Thymus (tissue), 11 donors: ENCODE data around the gene STRIT1. TPM values are rescaled to one million over a fixed set of nuclear protein-coding genes. Genes with fewer than 3 reads are reported as not detected.

Experiments used
- DNase-seq, 9 donors: peaks; one replicate each; pipeline ENCODE4 v3.0.0-alpha.2; 2013; ENCODE audit warnings: low spot score in 9 of 9, low read depth in 6 of 9, missing footprints in 1 of 9
- H3K27ac ChIP-seq, 2 donors: one replicate each; pipeline ENCODE4 v1.5.1; 2013; ENCODE audit warnings: control low read depth in 1 of 2, low read depth in 1 of 2, low read length in 1 of 2, mild to moderate bottlenecking in 1 of 2, moderate library complexity in 1 of 2
- H3K27me3 ChIP-seq, 2 donors: one replicate each; pipeline ENCODE4 v1.5.1; 2013; ENCODE audit warnings: low read length in 1 of 2; ENCODE audit not compliant: control insufficient read depth in 2 of 2, insufficient read depth in 1 of 2
- H3K36me3 ChIP-seq, 2 donors: one replicate each; pipeline ENCODE4 v1.5.1; 2013; ENCODE audit warnings: low read length in 1 of 2, mild to moderate bottlenecking in 1 of 2, moderate library complexity in 1 of 2; ENCODE audit not compliant: control insufficient read depth in 2 of 2, insufficient read depth in 2 of 2
- H3K4me1 ChIP-seq, 2 donors: one replicate each; pipeline ENCODE4 v1.5.1; 2013; ENCODE audit warnings: low read length in 2 of 2; ENCODE audit not compliant: control insufficient read depth in 2 of 2, insufficient read depth in 2 of 2
- H3K4me3 ChIP-seq, 2 donors: one replicate each; pipeline ENCODE4 v1.5.1; 2013; ENCODE audit warnings: low read length in 2 of 2, control low read depth in 1 of 2, mild to moderate bottlenecking in 1 of 2
- H3K9me3 ChIP-seq, 2 donors: one replicate each; pipeline ENCODE4 v1.5.1; 2013; ENCODE audit warnings: low read length in 1 of 2, mild to moderate bottlenecking in 1 of 2; ENCODE audit not compliant: control insufficient read depth in 2 of 2, insufficient read depth in 1 of 2
- WGBS: extraction: QIAGEN DNeasy Blood & Tissue Kit; methylation state at CpG from one replicate; pipeline ENCODE4 v1.1.7; 2013; 5-methylcytosine and 5-hydroxymethylcytosine counted together
- polyA plus RNA-seq: library from polyadenylated mRNA; stranded (reverse); fragments of 200-250 nt; gene quantifications from one replicate; pipeline ENCODE4 v1.2.3, GENCODE V29; 2013
- total RNA-seq: library from RNA; stranded (reverse); fragments of 120-200 nt; gene quantifications from one replicate; pipeline ENCODE4 v1.2.4, GENCODE V29; 2013
- donor health status: healthy.

STRIT1 gene
- total and polyA plus RNA-seq, 2 donors: 0.32 TPM; not detected in 1

GRCh38 chr3:155304394-155304793, 10.9 kb upstream of the STRIT1 start:
- H3K27me3 ChIP-seq: no peaks in the 10 kb centered on the region
- no peaks in the 10 kb centered on the region for H3K36me3 ChIP-seq
- peaks cover 0 to under 1% of the 10 kb centered on the region in 2 donors for H3K9me3 ChIP-seq
- H3K4me1 ChIP-seq: no peaks in the 10 kb centered on the region
- H3K4me3 ChIP-seq: no peak overlapping the region
- 98% methylated on average over 2 of the region's 2 CpGs for WGBS
- no peak overlapping the region for H3K27ac ChIP-seq
- DNase-seq: no peak

- Histone ChIP-seq H3K27ac (no peak overlapping the region), H3K36me3 (no peaks in the 10 kb centered on the region), H3K4me1 (no peaks in the 10 kb centered on the region), H3K27me3 (no peaks in the 10 kb centered on the region), H3K4me3 (no peak overlapping the region), H3K9me3 (no peaks in the 10 kb centered on the region)
- DNase-seq: no peak
Observed at GRCh38 chr3:155303540-155304097, 10.1 kb upstream of the STRIT1 start.

- no peak for DNase-seq
- WGBS: 69% methylated on average over 2 of the region's 2 CpGs
- H3K9me3 ChIP-seq: no peaks in the 10 kb centered on the region
- no peaks in the 10 kb centered on the region for H3K36me3 ChIP-seq
- H3K27me3 ChIP-seq: no peaks in the 10 kb centered on the region
- no peak overlapping the region for H3K4me3 ChIP-seq
- H3K4me1 ChIP-seq: no peaks in the 10 kb centered on the region
- H3K27ac ChIP-seq: no peak overlapping the region
Observed at GRCh38 chr3:155302891-155303290, 9.4 kb upstream of the STRIT1 start.

GRCh38 chr3:155302481-155302880, 9.0 kb upstream of the STRIT1 start:
- WGBS: 98% methylated on average over 2 of the region's 2 CpGs
- H3K27ac ChIP-seq: no peak overlapping the region
- H3K4me3 ChIP-seq: no peak overlapping the region
- no peak for DNase-seq
- no peaks in the 10 kb centered on the region for H3K27me3 ChIP-seq
- no peaks in the 10 kb centered on the region for H3K36me3 ChIP-seq
- no peaks in the 10 kb centered on the region for H3K4me1 ChIP-seq
- no peaks in the 10 kb centered on the region for H3K9me3 ChIP-seq

GRCh38 chr3:155297100-155297499, 3.6 kb upstream of the STRIT1 start:
- Histone ChIP-seq H3K27ac (no peak overlapping the region), H3K27me3 (no peaks in the 10 kb centered on the region), H3K9me3 (no peaks in the 10 kb centered on the region), H3K4me3 (no peak overlapping the region), H3K36me3 (no peaks in the 10 kb centered on the region), H3K4me1 (no peaks in the 10 kb centered on the region)
- DNase-seq: no peak

GRCh38 chr3:155296413-155296812, 2.9 kb upstream of the STRIT1 start:
- no peaks in the 10 kb centered on the region for H3K4me1 ChIP-seq
- H3K36me3 ChIP-seq: no peaks in the 10 kb centered on the region
- H3K9me3 ChIP-seq: no peaks in the 10 kb centered on the region
- no peak for DNase-seq
- no peaks in the 10 kb centered on the region for H3K27me3 ChIP-seq
- no peak overlapping the region for H3K27ac ChIP-seq
- H3K4me3 ChIP-seq: no peak overlapping the region

- Histone ChIP-seq H3K4me1 (no peaks in the 10 kb centered on the region), H3K36me3 (no peaks in the 10 kb centered on the region), H3K4me3 (no peak overlapping the region), H3K27ac (no peak overlapping the region), H3K27me3 (no peaks in the 10 kb centered on the region), H3K9me3 (no peaks in the 10 kb centered on the region)
- WGBS: over 99% methylated on average over 2 of the region's 2 CpGs
- no peak for DNase-seq
Observed at GRCh38 chr3:155292693-155293092, 790 bp downstream of the STRIT1 start.

GRCh38 chr3:155292133-155292532, 1.4 kb downstream of the STRIT1 start:
- no peak for DNase-seq
- WGBS: 99% methylated on average over 1 of the region's 1 CpG

GRCh38 chr3:155286736-155287135, 6.7 kb downstream of the STRIT1 start:
- Histone ChIP-seq H3K27me3 (no peaks in the 10 kb centered on the region), H3K27ac (no peak overlapping the region), H3K9me3 (no peaks in the 10 kb centered on the region), H3K36me3 (no peaks in the 10 kb centered on the region), H3K4me1 (peaks cover 0 to 8% of the 10 kb centered on the region in 2 donors), H3K4me3 (no peak overlapping the region)
- DNase-seq: no peak
- WGBS: 99% methylated on average over 2 of the region's 2 CpGs

More at GRCh38 chr3:155292133-155292532, 1.4 kb downstream of the STRIT1 start:
- Histone ChIP-seq H3K4me1 (no peaks in the 10 kb centered on the region), H3K9me3 (no peaks in the 10 kb centered on the region), H3K36me3 (no peaks in the 10 kb centered on the region), H3K27me3 (no peaks in the 10 kb centered on the region), H3K4me3 (no peak overlapping the region), H3K27ac (no peak overlapping the region)

- no peaks in the 10 kb centered on the region for H3K9me3 ChIP-seq
- no peak overlapping the region for H3K27ac ChIP-seq
- H3K4me1 ChIP-seq: peaks cover 0 to 8% of the 10 kb centered on the region in 2 donors
- no peak overlapping the region for H3K4me3 ChIP-seq
- H3K36me3 ChIP-seq: no peaks in the 10 kb centered on the region
- H3K27me3 ChIP-seq: no peaks in the 10 kb centered on the region
- WGBS: 99% methylated on average over 4 of the region's 4 CpGs
- DNase-seq: no peak
Observed at GRCh38 chr3:155285936-155286335, 7.5 kb downstream of the STRIT1 start.
